Transverse colon (tissue), 4 donors: ENCODE measurements around the gene COL9A1. TPM values are rescaled to one million over a fixed set of nuclear protein-coding genes. Genes with fewer than 3 reads are reported as not detected.

Source experiments
- DNase-seq: peaks from one replicate; pipeline ENCODE4 v3.0.0-alpha.2; 2019
- H3K27ac ChIP-seq, 4 donors: fragments of 200-600 bp; sonication (generic); 2 replicates each; pipeline ENCODE4 v1.5.1; 2016 to 2018; ENCODE audit warnings: inconsistent platforms in 4 of 4
- H3K27me3 ChIP-seq: fragments of 200-600 bp; sonication (generic); 2 replicates; pipeline ENCODE4 v1.5.1; 2017; ENCODE audit warnings: inconsistent platforms
- H3K36me3 ChIP-seq, 4 donors: fragments of 200-600 bp; sonication (generic); 2 replicates each; pipeline ENCODE4 v1.5.1; 2017 to 2019; ENCODE audit warnings: inconsistent platforms in 4 of 4
- H3K4me1 ChIP-seq, 4 donors: fragments of 200-600 bp; sonication (generic); 2 replicates each; pipeline ENCODE4 v1.5.1; 2017 to 2020; ENCODE audit warnings: inconsistent platforms in 4 of 4
- H3K4me3 ChIP-seq, 4 donors: fragments of 200-600 bp; sonication (generic); 1 replicate in 1 of 4; 2 replicates in 3 of 4; pipeline versions ENCODE4 v1.5.1 to v1.6.1; 2017 to 2019; ENCODE audit warnings: inconsistent platforms in 4 of 4
- H3K9me3 ChIP-seq, 2 donors: fragments of 200-600 bp; sonication (generic); 2 replicates each; pipeline ENCODE4 v1.5.1; 2017 to 2019; ENCODE audit warnings: inconsistent platforms in 2 of 2
- EP300 ChIP-seq: sonication (generic); formaldehyde crosslinking; IDR thresholded peaks from one replicate; pipeline ENCODE4 v1.6.1; 2017; ENCODE audit warnings: antibody characterized with exemption, low read depth
- POLR2A ChIP-seq: fragments of 450-650 bp; IDR thresholded peaks from one replicate; pipeline ENCODE4 v1.6.1; 2016; ENCODE audit warnings: antibody characterized with exemption, mild to moderate bottlenecking, moderate library complexity
- POLR2AphosphoS5 ChIP-seq, 3 donors: sonication (generic); formaldehyde crosslinking; IDR thresholded peaks; one replicate each; pipeline ENCODE4 v1.6.1; 2016; ENCODE audit warnings: antibody characterized with exemption in 3 of 3
- WGBS, 2 donors: methylation state at CpG; one replicate each; pipeline ENCODE4 v1.1.5; 2018; ENCODE audit warnings: low coverage in 1 of 2; 5-methylcytosine and 5-hydroxymethylcytosine counted together
- in situ Hi-C, 4 donors: fragments of 200-750 bp; cut with MboI; loops; one replicate each; pipeline versions ENCODE4 v1.15.0 to v1.15.1; 2017; ENCODE audit warnings: low sequenced_read_pairs in 3 of 4, low pct_ligation_motif_present in 1 of 4, low pct_unique_long_range_greater_than_20kb in 1 of 4
- intact Hi-C: fragments of 100-400 bp; cut with DNase I; formaldehyde crosslinking; loops from one replicate; pipeline ENCODE4 v1.15.1; 2023; ENCODE audit warnings: low total_unique reads
- total RNA-seq, 4 donors: library from RNA; depleted of rRNA; stranded (reverse); fragments of >200 nt; gene quantifications; one replicate each; pipeline ENCODE4 v1.1.0, GENCODE V29; 2016
- TF ChIP-seq, protein P1 (sequence below), 5 experiments: fragments of 200-600 bp in 3 of 5; fragments of 450-650 bp in 2 of 5; sonication (generic) in 3 of 5; IDR thresholded peaks; 1 replicate in 2 of 5; 2 replicates in 3 of 5; pipeline ENCODE4 v1.5.1; 2016 to 2017; ENCODE audit warnings: antibody characterized with exemption in 5 of 5, inconsistent platforms in 3 of 5, mild to moderate bottlenecking in 2 of 5, moderate library complexity in 1 of 5

Gene COL9A1
- total RNA-seq, 4 donors from 2014 or later: 0.64 to 1.5 TPM; not detected in 2

DNA sequence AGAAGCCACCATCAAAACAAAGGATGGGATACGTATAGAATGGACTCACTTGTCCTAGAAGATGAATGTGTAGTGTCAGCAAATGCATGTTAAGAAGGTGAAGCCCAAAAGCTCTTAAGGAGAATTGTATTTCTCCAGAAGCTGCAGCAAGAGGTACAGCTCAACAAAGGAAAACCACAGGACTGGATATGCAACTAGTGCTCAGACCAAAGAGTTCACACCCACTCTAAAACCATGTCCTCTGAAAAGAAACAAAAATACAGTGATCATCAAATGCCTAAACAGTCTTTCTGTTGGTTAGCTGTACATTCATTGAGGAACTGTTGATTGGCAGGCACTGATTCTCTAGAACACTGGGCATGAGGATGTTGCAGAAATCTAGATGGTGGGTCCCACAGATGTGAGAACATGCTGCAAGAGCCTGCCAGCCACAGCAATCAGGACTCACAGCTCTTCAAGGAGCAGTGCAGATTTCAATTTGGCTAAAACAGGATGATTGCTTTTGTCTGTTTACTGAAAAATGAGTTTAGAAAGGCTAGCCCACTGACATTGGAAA, 94.6 kb downstream of the COL9A1 start:
- Histone ChIP-seq H3K27ac (no peak overlapping the region), H3K36me3 (no peaks in the 10 kb centered on the region), H3K4me1 (no peaks in the 10 kb centered on the region), H3K9me3 (no peaks in the 10 kb centered on the region), H3K27me3 (no peaks in the 10 kb centered on the region), H3K4me3 (no peak overlapping the region)
- intact Hi-C loops: no loop called here
- in situ Hi-C loops: loop anchor here in 1 of 4 donors (25.0 kb wide), 1 partner anchor 679 kb away; no protein-coding TSS in a partner anchor
- no peak for DNase-seq
- TF ChIP-seq EP300: no peak
- no peak for TF ChIP-seq POLR2A
- TF ChIP-seq POLR2AphosphoS5 (IDR thresholded peaks at IDR 0.05): no peak
- TF ChIP-seq, protein P1, sequence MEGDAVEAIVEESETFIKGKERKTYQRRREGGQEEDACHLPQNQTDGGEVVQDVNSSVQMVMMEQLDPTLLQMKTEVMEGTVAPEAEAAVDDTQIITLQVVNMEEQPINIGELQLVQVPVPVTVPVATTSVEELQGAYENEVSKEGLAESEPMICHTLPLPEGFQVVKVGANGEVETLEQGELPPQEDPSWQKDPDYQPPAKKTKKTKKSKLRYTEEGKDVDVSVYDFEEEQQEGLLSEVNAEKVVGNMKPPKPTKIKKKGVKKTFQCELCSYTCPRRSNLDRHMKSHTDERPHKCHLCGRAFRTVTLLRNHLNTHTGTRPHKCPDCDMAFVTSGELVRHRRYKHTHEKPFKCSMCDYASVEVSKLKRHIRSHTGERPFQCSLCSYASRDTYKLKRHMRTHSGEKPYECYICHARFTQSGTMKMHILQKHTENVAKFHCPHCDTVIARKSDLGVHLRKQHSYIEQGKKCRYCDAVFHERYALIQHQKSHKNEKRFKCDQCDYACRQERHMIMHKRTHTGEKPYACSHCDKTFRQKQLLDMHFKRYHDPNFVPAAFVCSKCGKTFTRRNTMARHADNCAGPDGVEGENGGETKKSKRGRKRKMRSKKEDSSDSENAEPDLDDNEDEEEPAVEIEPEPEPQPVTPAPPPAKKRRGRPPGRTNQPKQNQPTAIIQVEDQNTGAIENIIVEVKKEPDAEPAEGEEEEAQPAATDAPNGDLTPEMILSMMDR (IDR thresholded peaks at IDR 0.05): no peak
- 83 to 93% methylated on average over 1 of the region's 1 CpG for WGBS, 2 donors

- Histone ChIP-seq H3K9me3 (no peaks in the 10 kb centered on the region), H3K4me3 (no peak overlapping the region), H3K4me1 (no peaks in the 10 kb centered on the region), H3K27me3 (no peaks in the 10 kb centered on the region), H3K27ac (no peak overlapping the region), H3K36me3 (no peaks in the 10 kb centered on the region)
- intact Hi-C loops: no loop called here
- no peak for DNase-seq
- TF ChIP-seq EP300 (no peak), POLR2A (no peak), POLR2AphosphoS5 (IDR thresholded peaks at IDR 0.05) (no peak)
- TF ChIP-seq, protein P1 (IDR thresholded peaks at IDR 0.05): no peak
- in situ Hi-C loops: no loop called here
- WGBS, 2 donors: 50 to 74% methylated on average over 1 to 2 of the region's 2 CpGs
Observed at GRCh38 chr6:70198785-70199184, 104.1 kb downstream of the COL9A1 start.

DNA sequence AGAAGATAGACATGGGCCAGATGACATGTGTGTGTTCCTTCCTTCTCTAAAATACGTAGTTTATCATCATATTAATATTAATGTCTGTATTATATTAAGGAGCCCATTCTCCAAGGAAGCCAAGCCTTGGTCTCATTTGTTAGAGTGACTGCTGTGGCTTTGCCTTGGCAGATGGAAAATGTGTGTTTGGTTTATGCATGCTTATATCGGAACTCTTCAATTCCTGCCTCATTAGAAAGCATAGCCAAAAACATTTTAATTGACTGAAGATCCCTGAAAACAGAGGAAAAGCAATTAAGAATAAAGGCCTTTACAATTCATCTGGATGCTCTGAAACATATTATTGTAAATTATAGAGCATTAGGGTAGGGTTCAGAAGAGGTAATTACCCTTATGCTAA, 106.4 kb downstream of the COL9A1 start:
- WGBS, 2 donors: 83 to 90% methylated on average over 2 of the region's 2 CpGs
- in situ Hi-C loops: no loop called here
- no peaks in the 10 kb centered on the region for H3K27me3 ChIP-seq
- no peak for DNase-seq
- intact Hi-C loops: no loop called here
- H3K4me1 ChIP-seq: no peaks in the 10 kb centered on the region
- no peaks in the 10 kb centered on the region for H3K36me3 ChIP-seq
- H3K4me3 ChIP-seq: no peak overlapping the region
- no peak overlapping the region for H3K27ac ChIP-seq
- no peak for TF ChIP-seq POLR2A
- no peak for TF ChIP-seq POLR2AphosphoS5 (IDR thresholded peaks at IDR 0.05)
- TF ChIP-seq, protein P1 (IDR thresholded peaks at IDR 0.05): no peak
- H3K9me3 ChIP-seq: no peaks in the 10 kb centered on the region

GRCh38 chr6:70194421-70194820, 108.5 kb downstream of the COL9A1 start:
- intact Hi-C loops: no loop called here
- DNase-seq: no peak
- Histone ChIP-seq H3K27ac (no peak overlapping the region), H3K27me3 (no peaks in the 10 kb centered on the region), H3K4me1 (no peaks in the 10 kb centered on the region), H3K9me3 (no peaks in the 10 kb centered on the region), H3K36me3 (no peaks in the 10 kb centered on the region), H3K4me3 (no peak overlapping the region)
- in situ Hi-C loops: no loop called here
- TF ChIP-seq POLR2A (no peak), POLR2AphosphoS5 (IDR thresholded peaks at IDR 0.05) (no peak), EP300 (no peak)
- TF ChIP-seq, protein P1 (IDR thresholded peaks at IDR 0.05): no peak
